WTC11 (cell line): ENCODE data around the gene TAB3.

ENCODE experiments used
- CBFB ChIP-seq: sonication (generic); formaldehyde crosslinking; IDR thresholded peaks from 2 replicates; pipeline ENCODE4 v1.8.1; 2022; ENCODE audit warnings: mild to moderate bottlenecking, low read depth, missing genetic modification reagents
- ETV6 ChIP-seq: sonication (generic); formaldehyde crosslinking; IDR thresholded peaks from 2 replicates; pipeline ENCODE4 v1.8.1; 2022; ENCODE audit warnings: mild to moderate bottlenecking, missing genetic modification reagents
- ZNF263 ChIP-seq: sonication (generic); formaldehyde crosslinking; IDR thresholded peaks from 2 replicates; pipeline ENCODE4 v1.8.1; 2022; ENCODE audit warnings: low read depth, mild to moderate bottlenecking, moderate library complexity, missing genetic modification reagents
- TF ChIP-seq, protein P1 (sequence below): sonication (generic); formaldehyde crosslinking; IDR thresholded peaks from 2 replicates; pipeline ENCODE4 v1.8.0; 2023; ENCODE audit warnings: missing genetic modification reagents, mild to moderate bottlenecking, borderline replicate concordance
- TF ChIP-seq, protein P2 (sequence below): fragments of 200-600 bp; IDR thresholded peaks from 2 replicates; pipeline ENCODE4 v1.8.0; 2022; ENCODE audit warnings: antibody characterized with exemption
- TF ChIP-seq, protein P3 (sequence below): sonication (generic); formaldehyde crosslinking; IDR thresholded peaks from 2 replicates; pipeline ENCODE4 v1.8.1; 2023; ENCODE audit warnings: mild to moderate bottlenecking, missing genetic modification reagents, moderate library complexity

DNA sequence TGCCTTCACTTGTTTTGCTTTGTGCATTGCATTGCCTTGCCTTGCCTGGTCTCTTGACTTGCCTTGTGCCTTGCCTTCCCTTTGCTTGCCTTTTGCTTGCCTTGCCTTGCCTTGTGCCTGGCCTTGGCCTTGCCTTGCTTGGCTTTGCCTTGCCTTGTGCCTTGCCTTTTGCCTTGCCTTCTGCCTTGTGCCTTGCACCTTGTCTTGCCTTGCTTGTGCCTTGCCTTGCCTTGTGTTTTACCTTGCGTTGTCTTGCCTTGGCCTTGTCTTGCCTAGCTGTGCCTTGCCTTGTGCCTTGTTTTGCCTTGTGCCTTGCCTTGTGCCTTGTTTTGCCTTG, 95.3 kb downstream of the TAB3 start:
- TF ChIP-seq, protein P1, sequence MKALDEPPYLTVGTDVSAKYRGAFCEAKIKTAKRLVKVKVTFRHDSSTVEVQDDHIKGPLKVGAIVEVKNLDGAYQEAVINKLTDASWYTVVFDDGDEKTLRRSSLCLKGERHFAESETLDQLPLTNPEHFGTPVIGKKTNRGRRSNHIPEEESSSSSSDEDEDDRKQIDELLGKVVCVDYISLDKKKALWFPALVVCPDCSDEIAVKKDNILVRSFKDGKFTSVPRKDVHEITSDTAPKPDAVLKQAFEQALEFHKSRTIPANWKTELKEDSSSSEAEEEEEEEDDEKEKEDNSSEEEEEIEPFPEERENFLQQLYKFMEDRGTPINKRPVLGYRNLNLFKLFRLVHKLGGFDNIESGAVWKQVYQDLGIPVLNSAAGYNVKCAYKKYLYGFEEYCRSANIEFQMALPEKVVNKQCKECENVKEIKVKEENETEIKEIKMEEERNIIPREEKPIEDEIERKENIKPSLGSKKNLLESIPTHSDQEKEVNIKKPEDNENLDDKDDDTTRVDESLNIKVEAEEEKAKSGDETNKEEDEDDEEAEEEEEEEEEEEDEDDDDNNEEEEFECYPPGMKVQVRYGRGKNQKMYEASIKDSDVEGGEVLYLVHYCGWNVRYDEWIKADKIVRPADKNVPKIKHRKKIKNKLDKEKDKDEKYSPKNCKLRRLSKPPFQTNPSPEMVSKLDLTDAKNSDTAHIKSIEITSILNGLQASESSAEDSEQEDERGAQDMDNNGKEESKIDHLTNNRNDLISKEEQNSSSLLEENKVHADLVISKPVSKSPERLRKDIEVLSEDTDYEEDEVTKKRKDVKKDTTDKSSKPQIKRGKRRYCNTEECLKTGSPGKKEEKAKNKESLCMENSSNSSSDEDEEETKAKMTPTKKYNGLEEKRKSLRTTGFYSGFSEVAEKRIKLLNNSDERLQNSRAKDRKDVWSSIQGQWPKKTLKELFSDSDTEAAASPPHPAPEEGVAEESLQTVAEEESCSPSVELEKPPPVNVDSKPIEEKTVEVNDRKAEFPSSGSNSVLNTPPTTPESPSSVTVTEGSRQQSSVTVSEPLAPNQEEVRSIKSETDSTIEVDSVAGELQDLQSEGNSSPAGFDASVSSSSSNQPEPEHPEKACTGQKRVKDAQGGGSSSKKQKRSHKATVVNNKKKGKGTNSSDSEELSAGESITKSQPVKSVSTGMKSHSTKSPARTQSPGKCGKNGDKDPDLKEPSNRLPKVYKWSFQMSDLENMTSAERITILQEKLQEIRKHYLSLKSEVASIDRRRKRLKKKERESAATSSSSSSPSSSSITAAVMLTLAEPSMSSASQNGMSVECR (CRISPR knock-in tag), result no peak
- TF ChIP-seq ZNF263 (CRISPR knock-in tag) (no peak), ETV6 (CRISPR knock-in tag) (no peak), CBFB (CRISPR knock-in tag) (no peak)
- TF ChIP-seq, protein P2, sequence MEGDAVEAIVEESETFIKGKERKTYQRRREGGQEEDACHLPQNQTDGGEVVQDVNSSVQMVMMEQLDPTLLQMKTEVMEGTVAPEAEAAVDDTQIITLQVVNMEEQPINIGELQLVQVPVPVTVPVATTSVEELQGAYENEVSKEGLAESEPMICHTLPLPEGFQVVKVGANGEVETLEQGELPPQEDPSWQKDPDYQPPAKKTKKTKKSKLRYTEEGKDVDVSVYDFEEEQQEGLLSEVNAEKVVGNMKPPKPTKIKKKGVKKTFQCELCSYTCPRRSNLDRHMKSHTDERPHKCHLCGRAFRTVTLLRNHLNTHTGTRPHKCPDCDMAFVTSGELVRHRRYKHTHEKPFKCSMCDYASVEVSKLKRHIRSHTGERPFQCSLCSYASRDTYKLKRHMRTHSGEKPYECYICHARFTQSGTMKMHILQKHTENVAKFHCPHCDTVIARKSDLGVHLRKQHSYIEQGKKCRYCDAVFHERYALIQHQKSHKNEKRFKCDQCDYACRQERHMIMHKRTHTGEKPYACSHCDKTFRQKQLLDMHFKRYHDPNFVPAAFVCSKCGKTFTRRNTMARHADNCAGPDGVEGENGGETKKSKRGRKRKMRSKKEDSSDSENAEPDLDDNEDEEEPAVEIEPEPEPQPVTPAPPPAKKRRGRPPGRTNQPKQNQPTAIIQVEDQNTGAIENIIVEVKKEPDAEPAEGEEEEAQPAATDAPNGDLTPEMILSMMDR, result no peak
- TF ChIP-seq, protein P3, sequence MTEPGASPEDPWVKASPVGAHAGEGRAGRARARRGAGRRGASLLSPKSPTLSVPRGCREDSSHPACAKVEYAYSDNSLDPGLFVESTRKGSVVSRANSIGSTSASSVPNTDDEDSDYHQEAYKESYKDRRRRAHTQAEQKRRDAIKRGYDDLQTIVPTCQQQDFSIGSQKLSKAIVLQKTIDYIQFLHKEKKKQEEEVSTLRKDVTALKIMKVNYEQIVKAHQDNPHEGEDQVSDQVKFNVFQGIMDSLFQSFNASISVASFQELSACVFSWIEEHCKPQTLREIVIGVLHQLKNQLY (CRISPR knock-in tag), result no peak
